ENCODE data around the gene IRAK1BP1. TPM values are rescaled to one million over a fixed set of nuclear protein-coding genes. Genes with fewer than 3 reads are reported as not detected.

The IRAK1BP1 gene
- total RNA-seq, 2 donors from 2014 or later: 1.6 to 2.2 TPM

GRCh38 chr6:78832091-78832808, 35.1 kb upstream of the IRAK1BP1 start:
- no peak for TF ChIP-seq CTCF (IDR thresholded peaks at IDR 0.05)
- Histone ChIP-seq H3K27me3 (replicated peaks; ENCODE audit: insufficient read depth) (no peaks in the 10 kb centered on the region), H3K27ac (peak overlapping the region in 1 of 2 donors; percentile 0), H3K4me1 (ENCODE audit: control insufficient read depth in 1 of 2, low read depth in 2 of 2) (peaks cover 0 to 13% of the 10 kb centered on the region in 2 donors), H3K4me3 (no peak overlapping the region), H3K9me3 (no peaks in the 10 kb centered on the region), H3K36me3 (no peaks in the 10 kb centered on the region)
- ATAC-seq (ENCODE audit: insufficient number of reproducible peaks, low FRiP score, low read depth): peak; percentile 15
- no peak for DNase-seq (ENCODE audit: low spot score)

GRCh38 chr6:78835817-78836216, 31.5 kb upstream of the IRAK1BP1 start:
- peak; percentile 11 for TF ChIP-seq CTCF (IDR thresholded peaks at IDR 0.05)
- DNase-seq (ENCODE audit: low spot score) (no peak), ATAC-seq (ENCODE audit: insufficient number of reproducible peaks, low FRiP score, low read depth) (no peak)
- no peaks in the 10 kb centered on the region for H3K36me3 ChIP-seq
- no peak overlapping the region for H3K4me3 ChIP-seq
- H3K9me3 ChIP-seq: no peaks in the 10 kb centered on the region
- H3K4me1 ChIP-seq (ENCODE audit: control insufficient read depth in 1 of 2, low read depth in 2 of 2): peaks cover 0 to 13% of the 10 kb centered on the region in 2 donors
- no peak overlapping the region for H3K27ac ChIP-seq
- no peaks in the 10 kb centered on the region for H3K27me3 ChIP-seq (replicated peaks; ENCODE audit: insufficient read depth)

GRCh38 chr6:78836598-78836997, 30.8 kb upstream of the IRAK1BP1 start:
- no peak overlapping the region for H3K4me3 ChIP-seq
- no peak for TF ChIP-seq CTCF (IDR thresholded peaks at IDR 0.05)
- H3K4me1 ChIP-seq (ENCODE audit: control insufficient read depth in 1 of 2, low read depth in 2 of 2): peaks cover 0 to 10% of the 10 kb centered on the region in 2 donors
- DNase-seq (ENCODE audit: low spot score): no peak
- ATAC-seq (ENCODE audit: insufficient number of reproducible peaks, low FRiP score, low read depth): no peak
- no peaks in the 10 kb centered on the region for H3K27me3 ChIP-seq (replicated peaks; ENCODE audit: insufficient read depth)
- no peaks in the 10 kb centered on the region for H3K36me3 ChIP-seq
- H3K27ac ChIP-seq: no peak overlapping the region
- no peaks in the 10 kb centered on the region for H3K9me3 ChIP-seq

GRCh38 chr6:78841111-78841510, 26.2 kb upstream of the IRAK1BP1 start:
- no peak overlapping the region for H3K27ac ChIP-seq
- no peak for ATAC-seq (ENCODE audit: insufficient number of reproducible peaks, low FRiP score, low read depth)

GRCh38 chr6:78842953-78843352, 24.4 kb upstream of the IRAK1BP1 start:
- no peaks in the 10 kb centered on the region for H3K4me1 ChIP-seq (ENCODE audit: control insufficient read depth in 1 of 2, low read depth in 2 of 2)
- no peaks in the 10 kb centered on the region for H3K27me3 ChIP-seq (replicated peaks; ENCODE audit: insufficient read depth)
- no peaks in the 10 kb centered on the region for H3K36me3 ChIP-seq
- ATAC-seq (ENCODE audit: insufficient number of reproducible peaks, low FRiP score, low read depth): no peak
- H3K4me3 ChIP-seq: no peak overlapping the region
- no peak for TF ChIP-seq CTCF (IDR thresholded peaks at IDR 0.05)
- no peaks in the 10 kb centered on the region for H3K9me3 ChIP-seq
- DNase-seq (ENCODE audit: low spot score): no peak
- no peak overlapping the region for H3K27ac ChIP-seq

More at GRCh38 chr6:78841111-78841510, 26.2 kb upstream of the IRAK1BP1 start:
- H3K36me3 ChIP-seq: no peaks in the 10 kb centered on the region
- no peak for TF ChIP-seq CTCF (IDR thresholded peaks at IDR 0.05)
- DNase-seq (ENCODE audit: low spot score): no peak
- H3K4me1 ChIP-seq (ENCODE audit: control insufficient read depth in 1 of 2, low read depth in 2 of 2): no peaks in the 10 kb centered on the region
- H3K4me3 ChIP-seq: no peak overlapping the region
- H3K27me3 ChIP-seq (replicated peaks; ENCODE audit: insufficient read depth): no peaks in the 10 kb centered on the region
- no peaks in the 10 kb centered on the region for H3K9me3 ChIP-seq
